ENCODE results near the gene TP73.

TP73 gene

DNA sequence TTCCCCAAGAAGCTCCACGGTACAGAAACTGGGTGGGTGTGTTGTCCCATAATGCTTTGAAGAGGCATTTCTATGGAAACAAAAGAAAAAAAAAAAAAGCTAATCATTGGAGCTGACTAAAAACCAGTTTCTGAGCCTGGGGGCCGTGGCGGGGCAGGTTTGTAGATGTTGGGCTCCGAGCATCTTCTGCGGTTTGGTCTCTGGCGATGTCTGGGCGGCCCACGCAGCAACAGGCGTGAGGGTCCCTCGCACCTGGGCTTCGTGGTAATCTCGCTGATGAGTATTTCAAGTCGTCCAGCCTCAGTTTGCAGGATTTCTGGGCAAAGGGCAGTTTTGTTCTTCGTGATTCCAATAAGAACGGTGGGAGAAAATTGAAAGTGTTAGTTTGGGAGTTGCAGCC, 6.8 kb downstream of the TP73 start:
- in situ Hi-C loops (cut with MboI; ENCODE audit: low sequenced_read_pairs, unreplicated experiment): no loop called here
- TF ChIP-seq, protein P1, sequence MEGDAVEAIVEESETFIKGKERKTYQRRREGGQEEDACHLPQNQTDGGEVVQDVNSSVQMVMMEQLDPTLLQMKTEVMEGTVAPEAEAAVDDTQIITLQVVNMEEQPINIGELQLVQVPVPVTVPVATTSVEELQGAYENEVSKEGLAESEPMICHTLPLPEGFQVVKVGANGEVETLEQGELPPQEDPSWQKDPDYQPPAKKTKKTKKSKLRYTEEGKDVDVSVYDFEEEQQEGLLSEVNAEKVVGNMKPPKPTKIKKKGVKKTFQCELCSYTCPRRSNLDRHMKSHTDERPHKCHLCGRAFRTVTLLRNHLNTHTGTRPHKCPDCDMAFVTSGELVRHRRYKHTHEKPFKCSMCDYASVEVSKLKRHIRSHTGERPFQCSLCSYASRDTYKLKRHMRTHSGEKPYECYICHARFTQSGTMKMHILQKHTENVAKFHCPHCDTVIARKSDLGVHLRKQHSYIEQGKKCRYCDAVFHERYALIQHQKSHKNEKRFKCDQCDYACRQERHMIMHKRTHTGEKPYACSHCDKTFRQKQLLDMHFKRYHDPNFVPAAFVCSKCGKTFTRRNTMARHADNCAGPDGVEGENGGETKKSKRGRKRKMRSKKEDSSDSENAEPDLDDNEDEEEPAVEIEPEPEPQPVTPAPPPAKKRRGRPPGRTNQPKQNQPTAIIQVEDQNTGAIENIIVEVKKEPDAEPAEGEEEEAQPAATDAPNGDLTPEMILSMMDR (IDR thresholded peaks at IDR 0.05; ENCODE audit: borderline replicate concordance, control extremely low read depth, extremely low read depth, insufficient read depth, missing control alignments): no peak

DNA sequence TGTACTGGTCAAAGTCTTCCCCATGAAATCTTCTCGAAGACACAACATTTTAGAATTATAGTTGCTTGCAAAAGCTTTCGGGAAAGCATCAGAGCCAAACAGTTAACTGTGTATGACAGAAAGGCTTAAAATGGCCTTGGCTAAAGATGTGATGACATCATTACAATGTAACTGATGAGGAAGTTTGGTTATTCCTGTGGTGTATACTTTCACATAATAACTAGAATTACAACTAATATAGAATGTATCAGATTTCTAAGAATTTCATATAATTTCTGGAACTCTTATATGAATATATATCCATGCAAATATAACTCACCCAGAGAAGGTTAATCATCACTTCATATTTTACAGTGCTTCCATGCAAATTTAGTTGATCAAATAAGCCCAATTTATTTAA, 8.4 kb downstream of the TP73 start:
- TF ChIP-seq, protein P1 (IDR thresholded peaks at IDR 0.05; ENCODE audit: borderline replicate concordance, control extremely low read depth, extremely low read depth, insufficient read depth, missing control alignments): no peak
- in situ Hi-C loops (cut with MboI; ENCODE audit: low sequenced_read_pairs, unreplicated experiment): no loop called here

More for the DNA sequence above, 6.8 kb downstream of the TP73 start:
- DNase-seq (ENCODE audit: low spot score): no peak

DNA sequence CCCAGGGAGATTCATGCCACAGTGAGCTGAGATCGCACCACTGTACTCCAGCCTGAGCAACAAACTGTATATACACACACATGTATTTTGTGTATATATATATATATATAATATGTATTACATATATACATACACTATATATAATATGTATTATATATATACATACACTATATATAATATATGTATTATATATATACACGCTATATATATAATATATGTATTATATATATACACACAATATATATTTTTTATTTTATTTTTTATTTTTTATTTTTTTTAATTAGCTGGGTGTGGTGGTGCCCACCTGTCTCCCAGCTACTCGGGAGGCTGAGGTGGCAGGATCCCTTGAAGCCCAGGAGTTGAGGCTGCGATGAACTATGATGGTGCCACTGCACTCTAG, 9.3 kb downstream of the TP73 start:
- DNase-seq (ENCODE audit: low spot score): no peak
- TF ChIP-seq, protein P1 (IDR thresholded peaks at IDR 0.05; ENCODE audit: borderline replicate concordance, control extremely low read depth, extremely low read depth, insufficient read depth, missing control alignments): no peak
- in situ Hi-C loops (cut with MboI; ENCODE audit: low sequenced_read_pairs, unreplicated experiment): no loop called here

More for the DNA sequence above, 8.4 kb downstream of the TP73 start:
- no peak for DNase-seq (ENCODE audit: low spot score)

DNA sequence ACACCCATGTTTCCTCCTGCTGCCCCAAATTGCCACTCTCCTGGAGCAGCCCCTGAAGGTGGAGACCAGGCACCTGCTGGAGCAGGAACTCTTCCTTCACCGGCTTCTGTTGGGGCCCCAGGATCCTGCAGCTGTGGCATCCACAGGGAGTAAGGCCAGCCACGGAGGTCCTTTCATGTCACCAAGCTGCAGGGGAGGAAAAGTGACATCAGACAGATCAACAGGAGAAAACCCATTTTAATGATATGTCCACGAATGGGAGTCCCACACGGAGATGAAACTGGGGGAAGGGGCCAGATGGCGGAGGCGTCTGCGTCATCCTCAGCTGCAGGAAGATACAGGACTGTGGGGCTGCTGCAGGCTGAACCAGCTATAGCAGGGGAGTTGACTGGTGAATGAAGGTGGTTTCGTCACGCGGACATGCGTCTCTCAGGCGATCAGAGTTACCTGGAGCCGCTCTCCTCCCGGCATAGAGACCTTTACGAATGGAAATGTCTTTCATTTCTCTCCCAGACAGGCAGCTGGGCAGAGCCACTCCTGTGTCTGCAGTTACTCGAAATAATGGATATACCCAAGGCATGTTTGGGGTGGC, 9.9 kb downstream of the TP73 start:
- in situ Hi-C loops (cut with MboI; ENCODE audit: low sequenced_read_pairs, unreplicated experiment): no loop called here
- no peak for DNase-seq (ENCODE audit: low spot score)
- TF ChIP-seq, protein P1 (IDR thresholded peaks at IDR 0.05; ENCODE audit: borderline replicate concordance, control extremely low read depth, extremely low read depth, insufficient read depth, missing control alignments): no peak

DNA sequence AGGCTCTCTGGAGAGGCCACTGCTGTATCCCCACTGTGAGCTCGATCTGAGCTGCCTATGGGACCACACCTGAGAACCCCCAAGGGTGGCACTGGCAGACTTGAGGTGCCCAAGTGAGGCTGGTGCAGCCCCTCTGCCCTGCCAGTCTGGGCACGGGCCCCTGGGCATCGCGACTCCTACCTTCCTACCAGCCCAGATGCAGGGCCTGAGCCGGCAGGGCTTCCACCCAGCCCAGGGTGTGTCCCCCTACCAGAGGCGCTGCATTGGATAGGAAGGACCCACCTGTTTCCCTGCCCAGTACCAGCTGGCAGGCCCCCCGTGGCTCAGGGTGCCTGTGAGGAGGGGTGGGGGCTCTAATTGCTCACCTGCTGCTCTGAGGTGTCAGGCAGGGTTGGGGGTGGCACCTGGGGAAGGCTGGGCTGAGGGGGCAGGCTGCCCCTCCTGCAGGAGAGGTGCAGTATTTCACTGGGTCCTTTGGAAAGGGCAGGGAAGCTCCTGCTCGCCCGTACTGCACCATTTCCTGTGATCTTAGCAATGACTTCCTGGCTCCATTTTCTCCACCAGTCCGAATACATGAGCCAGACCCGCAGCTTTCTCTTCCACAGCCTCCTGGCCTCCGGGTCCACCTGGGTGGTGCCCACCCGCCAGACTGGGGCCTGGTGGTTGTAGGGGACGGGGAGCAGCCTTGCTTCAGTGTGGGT, 11.8 kb downstream of the TP73 start:
- TF ChIP-seq, protein P1 (IDR thresholded peaks at IDR 0.05; ENCODE audit: borderline replicate concordance, control extremely low read depth, extremely low read depth, insufficient read depth, missing control alignments): no peak

DNA sequence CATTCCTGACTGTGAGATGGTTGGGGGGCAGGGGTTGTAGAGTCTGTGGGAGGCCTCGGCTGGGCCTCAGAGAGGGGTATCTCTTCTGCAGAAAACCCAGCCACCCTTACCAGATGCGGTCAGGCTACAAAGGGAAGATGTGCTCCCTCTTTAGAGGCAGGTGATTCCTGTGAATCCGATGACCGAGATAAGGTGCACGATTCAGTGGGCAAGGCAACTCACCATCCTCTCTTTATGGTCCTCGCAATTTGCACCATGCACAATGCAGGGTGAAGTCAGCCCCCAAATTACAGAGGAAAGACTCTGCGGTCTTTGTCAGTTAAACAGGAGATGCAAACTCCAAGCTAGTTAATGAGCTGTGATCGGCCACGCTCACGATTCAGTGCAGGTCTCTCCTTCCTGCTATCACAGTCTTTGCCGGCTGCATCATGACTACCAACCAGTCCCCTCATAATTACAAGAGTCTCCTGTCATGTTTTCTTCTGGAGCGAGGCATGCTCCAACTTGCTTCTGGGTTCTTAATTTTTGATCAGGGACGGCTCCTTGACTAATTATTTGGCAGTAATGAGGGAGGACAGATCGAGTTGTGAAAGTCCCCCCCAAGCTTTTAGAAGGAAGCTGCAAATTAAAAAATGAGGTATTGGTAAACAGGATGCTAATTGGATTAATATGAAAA, 12.5 kb downstream of the TP73 start:
- in situ Hi-C loops (cut with MboI; ENCODE audit: low sequenced_read_pairs, unreplicated experiment): no loop called here
- no peak for DNase-seq (ENCODE audit: low spot score)
- TF ChIP-seq, protein P1 (IDR thresholded peaks at IDR 0.05; ENCODE audit: borderline replicate concordance, control extremely low read depth, extremely low read depth, insufficient read depth, missing control alignments): no peak

More for the DNA sequence above, 11.8 kb downstream of the TP73 start:
- no peak for DNase-seq (ENCODE audit: low spot score)
- in situ Hi-C loops (cut with MboI; ENCODE audit: low sequenced_read_pairs, unreplicated experiment): no loop called here

Measured in GM13976 (cell line).